ENCODE data around the gene CAPRIN2.

CAPRIN2 gene

DNA sequence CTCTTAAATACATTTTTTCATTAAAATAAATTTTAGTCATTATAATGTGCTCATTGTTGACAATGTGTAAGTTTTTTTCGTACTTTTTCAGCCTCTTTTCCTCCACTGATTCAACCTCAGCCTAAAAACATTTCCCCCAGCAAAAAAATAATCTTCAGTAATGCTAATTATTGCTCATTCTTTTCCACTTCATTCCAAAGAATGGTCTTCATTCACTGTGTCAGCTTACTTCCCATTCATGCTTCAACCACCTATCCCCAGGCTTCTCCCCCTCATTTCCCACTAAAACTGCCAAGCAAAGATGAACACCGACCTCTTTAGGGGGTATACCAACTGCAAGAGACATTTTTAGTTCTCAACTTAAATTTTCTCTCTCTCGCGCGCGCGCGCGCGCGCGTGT, 56.4 kb downstream of the CAPRIN2 start:
- DNase-seq (ENCODE audit: low spot score): no peak

DNA sequence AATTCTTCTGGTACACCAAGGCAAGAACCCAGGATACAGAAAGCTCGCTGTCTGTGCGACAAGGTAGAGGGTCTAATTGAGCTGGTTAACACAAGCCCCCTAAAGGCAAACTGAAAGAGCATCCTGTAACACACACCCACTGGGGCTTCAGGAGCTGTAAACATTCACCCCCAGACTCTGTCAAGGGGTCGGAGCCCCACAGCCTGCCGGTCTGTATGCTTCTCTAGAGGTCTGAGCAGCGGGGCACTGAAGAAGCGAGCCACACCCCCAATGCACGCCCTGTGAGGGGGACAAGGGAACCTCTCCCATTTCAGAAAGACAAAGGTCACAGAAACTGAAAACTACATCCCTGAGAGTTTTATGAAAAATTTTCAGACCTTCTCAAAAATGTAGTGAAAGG, 57.8 kb downstream of the CAPRIN2 start:
- DNase-seq (ENCODE audit: low spot score): no peak

DNA sequence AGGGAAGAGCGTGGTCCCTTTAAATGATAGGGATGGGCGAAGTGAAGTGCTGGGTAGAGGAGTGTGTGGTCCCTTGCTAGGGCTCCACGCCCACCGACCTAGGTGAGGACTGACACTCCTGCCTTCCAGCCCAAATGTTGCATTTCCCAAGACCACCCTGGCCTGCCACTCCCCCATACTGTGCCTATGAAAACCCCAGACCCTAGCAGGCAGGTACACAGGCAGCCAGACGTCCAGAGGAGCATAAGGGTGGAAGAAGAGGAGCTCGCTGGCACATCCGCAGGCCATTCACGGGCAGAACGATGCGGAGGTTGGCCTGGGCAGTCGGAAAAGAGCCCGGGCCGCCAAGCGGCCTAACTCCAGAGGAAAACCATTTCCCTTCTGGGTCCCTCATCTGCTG, 58.3 kb downstream of the CAPRIN2 start:
- DNase-seq (ENCODE audit: low spot score): no peak

DNA sequence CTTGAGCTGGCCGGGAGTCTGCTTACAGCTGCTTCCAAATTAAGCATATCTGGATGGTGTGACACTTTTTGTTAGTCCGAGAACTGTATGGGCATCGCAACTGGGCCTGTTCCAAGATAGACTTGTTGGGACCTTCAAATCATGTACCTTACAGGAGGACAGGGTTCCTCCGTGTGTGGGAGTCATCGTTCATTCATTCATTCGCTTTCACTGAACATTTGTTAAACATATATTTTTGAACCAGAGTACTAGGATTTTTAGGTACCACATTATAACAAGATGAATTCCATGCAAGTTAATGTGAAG, 58.7 kb downstream of the CAPRIN2 start:
- DNase-seq (ENCODE audit: low spot score): no peak

DNA sequence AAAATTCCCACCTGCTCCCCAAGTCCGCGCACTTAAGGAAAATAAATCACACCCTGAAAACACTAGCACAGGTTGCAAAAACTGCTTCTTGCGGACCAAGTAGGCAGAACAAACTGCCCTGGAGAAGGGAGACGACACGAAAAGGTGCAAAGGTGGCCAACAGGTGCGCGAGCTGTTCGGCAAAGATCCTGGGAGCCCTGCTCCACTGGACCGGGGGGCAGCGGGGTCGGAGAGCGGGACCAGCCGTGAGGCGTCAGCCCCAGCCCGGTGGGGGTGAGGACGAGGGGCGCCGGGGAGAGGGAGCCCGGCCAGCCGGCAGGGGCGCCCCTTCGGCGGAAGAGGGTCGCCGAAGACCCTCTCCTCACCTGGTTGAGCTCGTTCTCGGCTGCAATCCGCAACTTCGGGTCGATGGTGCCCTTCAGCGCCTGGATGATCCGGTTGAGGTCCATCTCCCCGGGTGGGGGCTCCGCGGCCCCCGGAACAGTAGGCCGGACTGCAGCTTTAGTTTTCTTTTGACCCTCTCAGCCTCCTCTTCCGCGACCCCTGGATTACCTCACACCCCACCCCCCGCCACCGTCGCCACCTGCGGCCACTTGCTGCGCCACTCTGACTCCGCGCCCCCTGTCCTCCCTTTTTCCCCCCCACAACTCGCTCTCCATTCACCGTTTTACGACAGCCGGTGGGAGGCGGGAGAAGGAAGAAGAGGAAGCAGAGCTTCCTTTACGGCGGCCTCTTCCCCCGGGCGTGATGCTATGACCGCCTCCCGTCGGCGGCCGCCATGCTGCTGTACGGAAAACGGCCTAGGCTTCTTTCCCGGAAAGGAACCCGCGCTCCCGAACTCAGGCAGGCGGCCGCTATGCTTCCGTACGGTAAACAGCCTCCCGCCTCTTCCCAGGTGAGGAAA, 59.3 kb downstream of the CAPRIN2 start, which contains the start of gene IPO8:
IPO8 (minus strand) TSS at position 671 of the 904 bp plus-strand sequence; CDS start at position 449, 222 bp downstream.
- DNase-seq (ENCODE audit: low spot score): peak; percentile 84

DNA sequence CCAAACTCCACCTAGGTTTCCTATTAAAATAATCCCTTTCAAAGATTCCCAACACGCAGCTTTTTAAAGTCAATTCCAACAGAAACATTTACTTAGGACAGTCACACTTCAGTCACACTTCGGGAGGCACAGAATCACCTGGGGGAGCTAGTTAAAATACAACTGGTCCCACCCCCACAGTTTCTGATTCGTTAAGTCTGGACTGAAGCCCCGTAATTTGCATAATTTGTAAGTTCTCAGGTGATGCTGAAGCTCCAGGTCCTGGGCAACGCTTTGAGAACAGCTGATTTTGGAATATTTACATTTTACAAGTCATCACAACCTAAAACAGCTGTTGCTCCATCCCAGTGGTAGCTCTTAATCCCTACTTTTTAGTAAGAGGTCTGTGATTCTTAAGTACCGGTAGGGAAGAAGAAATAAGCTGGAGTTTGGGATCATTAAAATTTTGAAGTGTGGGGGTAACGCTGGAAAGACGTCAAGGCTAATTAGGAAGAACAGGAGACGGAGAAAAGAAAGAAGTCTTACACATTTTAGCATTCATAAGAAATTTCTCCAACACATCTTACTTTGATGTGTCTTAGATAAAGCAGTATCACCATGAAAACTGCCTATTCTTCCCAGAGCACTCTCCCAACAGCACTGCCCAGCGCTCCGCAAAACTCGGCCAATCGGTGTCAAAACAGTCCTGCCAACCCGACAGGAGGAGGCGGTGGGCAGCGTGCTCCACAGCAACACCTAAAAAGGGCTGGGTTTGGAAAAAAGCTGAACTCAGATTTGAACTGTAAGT, 60.1 kb downstream of the CAPRIN2 start:
- DNase-seq (ENCODE audit: low spot score): no peak

DNA sequence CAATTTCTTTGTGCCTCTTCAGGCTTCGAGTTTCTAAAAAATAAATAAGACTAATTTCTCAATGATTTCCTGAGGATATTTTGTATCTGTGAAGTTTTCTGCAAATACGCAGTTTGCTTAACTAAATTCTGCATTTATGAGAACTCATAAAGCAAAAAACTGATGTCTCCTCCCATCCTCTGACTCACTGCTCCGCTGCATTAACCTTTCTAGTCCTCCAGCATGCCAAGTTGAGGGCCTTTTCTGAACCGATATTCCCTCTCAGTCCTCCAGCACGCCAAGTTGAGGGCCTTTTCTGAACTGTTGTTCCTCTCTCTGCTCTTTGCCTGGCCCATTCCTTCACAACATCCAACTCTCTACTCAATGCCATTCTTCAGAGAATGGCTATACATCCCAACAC, 62.3 kb downstream of the CAPRIN2 start:
- no peak for DNase-seq (ENCODE audit: low spot score)

DNA sequence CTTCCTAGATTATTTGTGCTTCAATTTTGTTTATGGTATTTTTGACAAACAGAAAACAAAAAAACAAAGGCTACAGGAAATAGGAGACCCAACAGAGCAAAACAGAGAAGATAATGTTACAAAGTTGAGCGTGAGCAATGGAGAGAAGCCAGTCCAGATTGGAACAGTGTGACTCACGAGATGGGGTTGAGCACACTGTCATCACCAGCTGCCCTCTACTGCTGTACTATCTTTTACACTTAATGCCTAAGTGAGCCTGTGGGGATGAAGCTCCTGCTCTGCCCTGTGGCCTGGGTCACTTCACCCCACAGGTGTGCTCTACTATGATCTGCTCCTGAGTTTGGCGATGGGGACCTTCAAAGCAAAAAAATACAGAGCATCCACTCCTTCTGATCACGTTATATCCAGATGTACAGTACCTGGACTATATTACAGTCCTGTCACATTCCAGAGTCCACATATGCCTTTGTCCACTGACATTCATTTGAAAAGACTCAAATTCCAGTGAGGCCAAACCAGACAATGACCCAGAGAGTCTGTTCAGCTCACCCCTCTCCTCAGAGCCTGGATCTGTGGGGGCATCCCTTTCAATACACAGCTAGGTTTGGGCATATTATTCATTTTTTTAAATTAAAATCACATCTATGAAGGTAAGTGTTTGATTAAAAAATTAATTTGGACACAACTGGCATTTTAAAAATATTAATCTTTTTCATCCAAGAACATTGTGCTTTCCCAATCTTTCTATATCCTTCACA, 63.5 kb downstream of the CAPRIN2 start:
- DNase-seq (ENCODE audit: low spot score): no peak

DNA sequence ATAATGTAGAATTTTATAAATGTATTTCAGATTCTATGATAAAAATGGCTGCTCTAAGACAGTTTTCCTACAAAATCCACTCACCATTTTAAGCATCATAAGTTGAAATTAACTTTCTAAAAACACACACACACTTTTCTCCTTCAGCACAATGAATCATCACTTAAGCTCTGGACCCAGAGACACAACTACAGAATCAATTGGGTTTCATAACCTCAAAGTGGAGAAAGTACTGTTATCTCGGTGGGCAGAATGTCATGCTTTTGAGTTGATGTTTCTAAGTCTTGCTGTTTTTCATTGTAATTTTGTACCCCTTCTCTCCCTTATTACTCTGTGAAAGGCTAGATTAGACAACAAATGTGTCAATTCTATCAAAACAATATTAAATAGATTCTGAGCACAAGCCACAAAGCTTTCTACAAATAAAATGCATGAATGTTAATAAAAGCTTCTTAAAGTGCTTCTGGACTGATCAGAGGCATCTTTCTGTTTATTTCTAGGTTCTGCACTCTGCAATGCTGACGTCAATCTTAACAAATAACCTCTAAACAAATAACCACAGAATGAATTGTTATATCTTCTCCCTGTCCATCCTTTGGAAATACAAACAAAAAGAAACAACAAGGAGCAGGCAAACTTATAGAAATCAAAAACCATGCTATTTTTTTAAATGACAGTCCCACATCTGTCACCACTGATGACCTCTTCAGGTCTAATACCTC, 67.3 kb downstream of the CAPRIN2 start:
- no peak for DNase-seq (ENCODE audit: low spot score)

DNA sequence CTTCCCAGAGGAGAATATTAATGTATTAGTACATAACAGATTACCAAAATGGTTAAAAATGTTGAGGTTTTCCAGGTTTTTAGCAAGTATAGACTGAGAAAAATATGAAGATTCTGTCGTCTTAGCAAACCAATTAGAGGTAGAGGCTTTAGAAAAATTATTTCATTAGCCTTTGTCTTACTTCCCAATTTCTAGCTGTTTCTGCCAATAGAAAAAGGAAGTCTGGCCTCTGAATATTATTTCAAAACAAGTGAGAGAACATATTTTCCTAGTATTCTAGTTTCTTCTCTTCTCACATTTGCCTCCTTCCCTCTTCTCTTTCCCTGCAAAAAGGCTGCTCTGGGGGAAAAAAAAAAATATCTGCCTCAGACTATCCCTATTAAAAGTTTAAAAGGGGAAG, 75.5 kb downstream of the CAPRIN2 start:
- DNase-seq (ENCODE audit: low spot score): no peak

DNA sequence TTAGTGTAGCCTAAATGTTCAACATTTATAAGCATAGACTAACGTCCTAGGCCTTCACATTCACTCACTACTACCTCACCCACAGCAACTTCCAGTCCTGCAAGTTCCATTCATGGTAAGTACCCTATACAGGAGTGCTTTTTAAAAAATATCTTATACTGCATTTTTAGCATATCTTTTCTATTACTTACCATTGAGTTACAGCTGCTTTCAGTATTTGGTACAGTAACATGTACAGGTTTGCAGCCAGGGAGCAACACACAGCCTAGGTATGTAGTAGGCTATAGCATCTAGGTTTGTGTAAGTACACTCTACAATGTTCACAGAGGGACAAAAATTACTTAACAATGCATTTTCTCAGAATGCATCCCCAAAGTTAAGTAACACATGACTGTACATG, 76.5 kb downstream of the CAPRIN2 start:
- no peak for DNase-seq (ENCODE audit: low spot score)

DNA sequence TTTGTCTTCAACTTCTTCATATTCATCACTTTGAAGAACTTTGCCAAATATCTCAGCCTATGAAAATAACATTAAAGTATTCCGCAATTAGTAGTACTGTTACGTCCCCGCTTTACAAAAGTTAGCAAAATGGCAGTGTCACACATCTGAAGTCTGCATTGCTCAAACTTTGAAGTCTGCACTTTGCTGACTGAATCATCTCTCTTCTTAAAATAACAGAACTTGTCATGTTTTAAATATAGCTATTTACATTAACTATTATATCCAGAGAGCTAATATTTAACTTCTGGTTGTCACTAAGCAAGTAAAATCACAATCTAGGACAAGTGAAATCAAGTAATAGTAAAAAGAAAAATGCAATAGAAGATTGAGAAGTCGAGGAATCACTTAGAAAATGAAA, 93.5 kb downstream of the CAPRIN2 start:
- no peak for DNase-seq (ENCODE audit: low spot score)
